Urinary bladder (tissue), 4 donors: Measurements from ENCODE around the gene GRIK1. TPM values are rescaled to one million over a fixed set of nuclear protein-coding genes. Genes with fewer than 3 reads are reported as not detected.

Source experiments
- DNase-seq: peaks from one replicate; pipeline ENCODE4 v3.0.0-alpha.2; 2015; ENCODE audit errors: extremely low spot score
- H3K27ac ChIP-seq: one replicate; pipeline ENCODE4 v1.5.1; 2013; ENCODE audit warnings: low read depth, mild to moderate bottlenecking, moderate library complexity
- H3K36me3 ChIP-seq: one replicate; pipeline ENCODE4 v1.6.1; 2013; ENCODE audit warnings: mild to moderate bottlenecking, moderate library complexity; ENCODE audit not compliant: insufficient read depth
- H3K4me1 ChIP-seq: one replicate; pipeline ENCODE4 v1.6.1; 2013; ENCODE audit warnings: mild to moderate bottlenecking, moderate library complexity; ENCODE audit not compliant: insufficient read depth
- H3K4me3 ChIP-seq: one replicate; pipeline ENCODE4 v1.5.1; 2013; ENCODE audit warnings: low read depth, low read length
- WGBS: extraction: QIAGEN DNeasy Blood & Tissue Kit; methylation state at CpG from one replicate; pipeline ENCODE4 v1.1.7; 2013; 5-methylcytosine and 5-hydroxymethylcytosine counted together
- polyA plus RNA-seq: library from polyadenylated mRNA; stranded (reverse); fragments of 200-250 nt; gene quantifications from one replicate; pipeline ENCODE4 v1.2.3, GENCODE V29; 2013
- total RNA-seq: library from RNA; depleted of rRNA; stranded (reverse); fragments of >200 nt; gene quantifications from one replicate; pipeline ENCODE4 v1.2.3, GENCODE V29; 2014
- donor health status: healthy with polysubstance abuse.
- donor health status: healthy.

Gene GRIK1
- total and polyA plus RNA-seq, 2 donors: 1.7 to 3.8 TPM

- no peak for DNase-seq
- no peak overlapping the region for H3K4me3 ChIP-seq
- no peak overlapping the region for H3K27ac ChIP-seq
- 68% methylated on average over 1 of the region's 1 CpG for WGBS
- H3K4me1 ChIP-seq: no peaks in the 10 kb centered on the region
- no peaks in the 10 kb centered on the region for H3K36me3 ChIP-seq
Measured at GRCh38 chr21:29568020-29568697, 371.6 kb downstream of the GRIK1 start.

- 89% methylated on average over 1 of the region's 1 CpG for WGBS
- no peak overlapping the region for H3K4me3 ChIP-seq
- no peaks in the 10 kb centered on the region for H3K4me1 ChIP-seq
- H3K36me3 ChIP-seq: no peaks in the 10 kb centered on the region
- no peak overlapping the region for H3K27ac ChIP-seq
- DNase-seq: no peak
Measured at GRCh38 chr21:29557931-29558725, 381.7 kb downstream of the GRIK1 start.

GRCh38 chr21:29557200-29557599, 382.6 kb downstream of the GRIK1 start:
- 57% methylated on average over 1 of the region's 1 CpG for WGBS
- no peaks in the 10 kb centered on the region for H3K4me1 ChIP-seq
- no peak overlapping the region for H3K27ac ChIP-seq
- no peak overlapping the region for H3K4me3 ChIP-seq
- no peaks in the 10 kb centered on the region for H3K36me3 ChIP-seq
- DNase-seq: no peak

- Histone ChIP-seq H3K4me3 (no peak overlapping the region), H3K27ac (no peak overlapping the region), H3K36me3 (no peaks in the 10 kb centered on the region), H3K4me1 (no peaks in the 10 kb centered on the region)
- whole genome bisulfite sequencing: 40% methylated on average over 2 of the region's 2 CpGs
- no peak for DNase-seq
Measured at GRCh38 chr21:29555601-29556000, 384.2 kb downstream of the GRIK1 start.

- no peak overlapping the region for H3K27ac ChIP-seq
- no peaks in the 10 kb centered on the region for H3K36me3 ChIP-seq
- no peak overlapping the region for H3K4me3 ChIP-seq
- H3K4me1 ChIP-seq: no peaks in the 10 kb centered on the region
- 76% methylated on average over 2 of the region's 2 CpGs for WGBS
- DNase-seq: no peak
Measured at GRCh38 chr21:29550205-29550604, 389.6 kb downstream of the GRIK1 start.

GRCh38 chr21:29549614-29550013, 390.2 kb downstream of the GRIK1 start:
- Histone ChIP-seq H3K4me1 (no peaks in the 10 kb centered on the region), H3K4me3 (no peak overlapping the region), H3K27ac (no peak overlapping the region), H3K36me3 (no peaks in the 10 kb centered on the region)
- 93% methylated on average over 9 of the region's 9 CpGs for WGBS
- DNase-seq: no peak

- 100% methylated on average over 1 of the region's 1 CpG for WGBS
- H3K4me1 ChIP-seq: no peaks in the 10 kb centered on the region
- DNase-seq: no peak
- no peak overlapping the region for H3K27ac ChIP-seq
- no peak overlapping the region for H3K4me3 ChIP-seq
- no peaks in the 10 kb centered on the region for H3K36me3 ChIP-seq
Measured at GRCh38 chr21:29547998-29548397, 391.8 kb downstream of the GRIK1 start.

- Histone ChIP-seq H3K27ac (no peak overlapping the region), H3K4me1 (no peaks in the 10 kb centered on the region), H3K36me3 (no peaks in the 10 kb centered on the region), H3K4me3 (no peak overlapping the region)
- 84% methylated on average over 3 of the region's 3 CpGs for WGBS
- DNase-seq: no peak
Measured at GRCh38 chr21:29546071-29546470, 393.7 kb downstream of the GRIK1 start.

- 58% methylated on average over 1 of the region's 1 CpG for WGBS
- no peak for DNase-seq
- no peaks in the 10 kb centered on the region for H3K36me3 ChIP-seq
- no peak overlapping the region for H3K4me3 ChIP-seq
- no peak overlapping the region for H3K27ac ChIP-seq
- no peaks in the 10 kb centered on the region for H3K4me1 ChIP-seq
Measured at GRCh38 chr21:29540289-29540688, 399.5 kb downstream of the GRIK1 start.

GRCh38 chr21:29538115-29538514, 401.7 kb downstream of the GRIK1 start:
- no peaks in the 10 kb centered on the region for H3K4me1 ChIP-seq
- no peak overlapping the region for H3K4me3 ChIP-seq
- DNase-seq: no peak
- no peaks in the 10 kb centered on the region for H3K36me3 ChIP-seq
- H3K27ac ChIP-seq: no peak overlapping the region

GRCh38 chr21:29534448-29534847, 405.3 kb downstream of the GRIK1 start:
- no peaks in the 10 kb centered on the region for H3K4me1 ChIP-seq
- no peak overlapping the region for H3K27ac ChIP-seq
- WGBS: 87% methylated on average over 3 of the region's 3 CpGs
- no peaks in the 10 kb centered on the region for H3K36me3 ChIP-seq
- no peak for DNase-seq
- H3K4me3 ChIP-seq: no peak overlapping the region

GRCh38 chr21:29529139-29529538, 410.7 kb downstream of the GRIK1 start:
- no peak for DNase-seq
- Histone ChIP-seq H3K4me1 (no peaks in the 10 kb centered on the region), H3K36me3 (no peaks in the 10 kb centered on the region), H3K27ac (no peak overlapping the region), H3K4me3 (no peak overlapping the region)
- WGBS: 97% methylated on average over 4 of the region's 4 CpGs

- WGBS: 94% methylated on average over 2 of the region's 2 CpGs
- no peak overlapping the region for H3K4me3 ChIP-seq
- DNase-seq: no peak
- H3K4me1 ChIP-seq: no peaks in the 10 kb centered on the region
- H3K27ac ChIP-seq: no peak overlapping the region
- no peaks in the 10 kb centered on the region for H3K36me3 ChIP-seq
Measured at GRCh38 chr21:29526545-29526944, 413.3 kb downstream of the GRIK1 start.

- Histone ChIP-seq H3K4me1 (no peaks in the 10 kb centered on the region), H3K4me3 (no peak overlapping the region), H3K27ac (no peak overlapping the region), H3K36me3 (no peaks in the 10 kb centered on the region)
- no peak for DNase-seq
- 44% methylated on average over 1 of the region's 1 CpG for WGBS
Measured at GRCh38 chr21:29524055-29524454, 415.7 kb downstream of the GRIK1 start.
